Stimulated activated CD8-positive, alpha-beta memory T cell treated with anti-CD3 and anti-CD28 coated beads, Interleukin-4, amount 100 ng/mL, for 48 hours (primary cell): Measurements from ENCODE around the gene KCNQ4.

Source experiments
- DNase-seq: peaks from one replicate; pipeline ENCODE4 v3.0.0-alpha.2; 2020

Gene KCNQ4

GRCh38 chr1:40780678-40781607 is 2.6 kb upstream of the KCNQ4 start:
- no peak for DNase-seq

- DNase-seq, result no peak
Observed at GRCh38 chr1:40781608-40781971, 2.0 kb upstream of the KCNQ4 start.

- DNase-seq, result no peak
Observed at GRCh38 chr1:40782371-40782956, 1.1 kb upstream of the KCNQ4 start.

GRCh38 chr1:40784141-40784770 is 669 bp downstream of the KCNQ4 start:
- DNase-seq, result no peak

- DNase-seq, result no peak
Observed at GRCh38 chr1:40784771-40785151, 1.2 kb downstream of the KCNQ4 start.

GRCh38 chr1:40785446-40785845 is 1.9 kb downstream of the KCNQ4 start:
- no peak for DNase-seq

GRCh38 chr1:40786171-40786994 is 2.8 kb downstream of the KCNQ4 start:
- DNase-seq, result no peak

- DNase-seq, result no peak
Observed at GRCh38 chr1:40786995-40787705, 3.6 kb downstream of the KCNQ4 start.

- no peak for DNase-seq
Observed at GRCh38 chr1:40787737-40788560, 4.4 kb downstream of the KCNQ4 start.

GRCh38 chr1:40788561-40789341 is 5.2 kb downstream of the KCNQ4 start:
- no peak for DNase-seq

GRCh38 chr1:40789342-40789598 is 5.7 kb downstream of the KCNQ4 start:
- no peak for DNase-seq

GRCh38 chr1:40789661-40790430 is 6.3 kb downstream of the KCNQ4 start:
- DNase-seq, result no peak

GRCh38 chr1:40792036-40792435 is 8.4 kb downstream of the KCNQ4 start:
- no peak for DNase-seq

GRCh38 chr1:40793617-40794016 is 10.0 kb downstream of the KCNQ4 start:
- no peak for DNase-seq

- no peak for DNase-seq
Observed at GRCh38 chr1:40794048-40794447, 10.5 kb downstream of the KCNQ4 start.

- peak; percentile 50 for DNase-seq
Observed at GRCh38 chr1:40794974-40795715, 11.6 kb downstream of the KCNQ4 start.

GRCh38 chr1:40795811-40796586 is 12.4 kb downstream of the KCNQ4 start:
- DNase-seq, result no peak

GRCh38 chr1:40796939-40797667 is 13.5 kb downstream of the KCNQ4 start:
- DNase-seq, result no peak
